ENCODE data around the gene FCRLB. TPM values are rescaled to one million over a fixed set of nuclear protein-coding genes. Genes with fewer than 3 reads are reported as not detected.

Gene FCRLB
- total and polyA plus RNA-seq, 9 donors, result 0.24 to 4.6 (median 1.0) TPM

DNA sequence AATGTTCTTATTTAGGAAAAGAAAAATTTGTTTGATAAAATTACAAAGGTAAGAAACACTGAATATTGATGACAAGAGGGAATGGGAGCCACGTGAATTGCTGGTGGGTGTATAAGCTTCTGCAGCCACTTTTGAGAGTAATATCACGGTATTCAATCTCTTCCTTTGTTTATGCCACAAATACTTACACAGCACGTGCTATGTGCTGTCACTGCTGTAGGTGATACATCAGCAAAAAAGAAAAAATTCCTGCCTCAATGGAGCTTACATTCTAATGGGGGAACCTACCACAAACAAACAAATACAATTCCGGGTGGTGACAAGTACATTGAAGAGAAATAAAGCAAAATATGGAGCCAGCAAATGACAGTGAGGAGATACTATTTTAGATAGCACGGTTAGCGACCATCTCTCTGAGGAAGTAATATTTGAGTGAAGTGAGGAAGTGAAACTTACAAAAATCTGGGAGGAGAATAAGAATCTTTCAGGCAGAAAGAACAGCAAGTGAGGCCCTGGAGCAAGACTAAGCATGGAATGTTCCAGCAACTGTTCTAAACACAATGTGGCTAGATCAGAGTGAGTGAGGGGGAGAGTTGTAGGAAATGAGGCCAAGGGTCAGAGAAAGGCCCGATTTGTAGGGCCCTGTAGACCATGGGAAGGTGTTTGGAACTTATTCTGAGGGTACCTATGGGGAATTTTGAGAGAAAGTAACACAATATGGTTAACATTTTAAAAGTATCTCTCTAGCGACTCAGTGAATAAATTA is 2.6 kb upstream of the FCRLB start:
- intact Hi-C loops (cut with DNase I), result no loop called here
- Histone ChIP-seq H3K4me3 (no peak overlapping the region), H3K36me3 (no peaks in the 10 kb centered on the region), H3K4me1 (ENCODE audit: insufficient read depth) (no peaks in the 10 kb centered on the region), H3K27me3 (no peaks in the 10 kb centered on the region), H3K27ac (no peak overlapping the region), H3K9me3 (no peaks in the 10 kb centered on the region)
- DNase-seq, result no peak
- 75 to 82% (median 77%) methylated on average over 8 of the region's 8 CpGs for WGBS, 3 donors
- no peak for TF ChIP-seq EP300 (IDR thresholded peaks at IDR 0.05)
- TF ChIP-seq POLR2A (IDR thresholded peaks at IDR 0.05), result no peak
- no peak for TF ChIP-seq CTCF (IDR thresholded peaks at IDR 0.05)

DNA sequence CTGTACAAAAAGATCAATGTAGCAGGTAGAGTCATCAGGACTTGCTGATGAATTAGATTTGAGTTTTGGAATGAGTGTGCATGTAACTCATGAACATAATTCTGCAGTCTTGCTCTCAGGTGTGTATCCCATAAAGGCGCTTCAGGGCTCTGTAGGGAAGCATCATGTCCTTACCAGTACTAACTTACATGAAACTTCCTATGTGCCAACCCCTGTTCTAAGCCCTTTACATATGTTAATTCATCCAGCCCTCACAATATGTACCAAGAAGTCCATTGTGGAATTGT is 2.1 kb upstream of the FCRLB start:
- no peak for DNase-seq
- no peak overlapping the region for H3K4me3 ChIP-seq
- TF ChIP-seq EP300 (IDR thresholded peaks at IDR 0.05) (no peak), CTCF (IDR thresholded peaks at IDR 0.05) (no peak), POLR2A (IDR thresholded peaks at IDR 0.05) (no peak)
- H3K27ac ChIP-seq, result no peak overlapping the region
- intact Hi-C loops (cut with DNase I), result no loop called here
- WGBS, 3 donors, result 93 to 100% (median 98%) methylated on average over 1 of the region's 1 CpG
- H3K9me3 ChIP-seq, result no peaks in the 10 kb centered on the region
- H3K27me3 ChIP-seq, result no peaks in the 10 kb centered on the region
- H3K4me1 ChIP-seq (ENCODE audit: insufficient read depth), result no peaks in the 10 kb centered on the region
- no peaks in the 10 kb centered on the region for H3K36me3 ChIP-seq

- TF ChIP-seq POLR2A (IDR thresholded peaks at IDR 0.05) (no peak), CTCF (IDR thresholded peaks at IDR 0.05) (no peak), EP300 (IDR thresholded peaks at IDR 0.05) (no peak)
- Histone ChIP-seq H3K36me3 (no peaks in the 10 kb centered on the region), H3K4me1 (ENCODE audit: insufficient read depth) (no peaks in the 10 kb centered on the region), H3K4me3 (no peak overlapping the region), H3K27ac (no peak overlapping the region), H3K9me3 (no peaks in the 10 kb centered on the region), H3K27me3 (no peaks in the 10 kb centered on the region)
- DNase-seq, result no peak
- WGBS, 3 donors, result 75 to 91% (median 87%) methylated on average over 1 of the region's 1 CpG
- intact Hi-C loops (cut with DNase I), result no loop called here
Observed at GRCh38 chr1:161720422-161720821, 922 bp upstream of the FCRLB start.

- peaks cover 3% of the 10 kb centered on the region for H3K4me1 ChIP-seq (ENCODE audit: insufficient read depth)
- DNase-seq, result no peak
- H3K4me3 ChIP-seq, result no peak overlapping the region
- intact Hi-C loops (cut with DNase I), result no loop called here
- H3K27ac ChIP-seq, result no peak overlapping the region
- WGBS, 3 donors, result 40 to 70% (median 54%) methylated on average over 8 of the region's 8 CpGs
- no peaks in the 10 kb centered on the region for H3K36me3 ChIP-seq
- no peaks in the 10 kb centered on the region for H3K27me3 ChIP-seq
- TF ChIP-seq CTCF (IDR thresholded peaks at IDR 0.05) (no peak), POLR2A (IDR thresholded peaks at IDR 0.05) (no peak), EP300 (IDR thresholded peaks at IDR 0.05) (no peak)
- H3K9me3 ChIP-seq, result no peaks in the 10 kb centered on the region
Observed at GRCh38 chr1:161721738-161722343, 497 bp downstream of the FCRLB start.
